GM21360 (cell line): ENCODE data around the gene SELENOV.
"Not testable (repeated sequence)": the region's sequence is repeated elsewhere in the genome, so short reads cannot be mapped to it uniquely, and the experiment has no call there.

Experiments used
- ATAC-seq: cut with Tn5 transposase; IDR thresholded peaks from one replicate; pipeline ENCODE4 v1.9.1; 2021; ENCODE audit warnings: mild to moderate bottlenecking, moderate library complexity; ENCODE audit not compliant: unreplicated experiment

Gene SELENOV, protein sequence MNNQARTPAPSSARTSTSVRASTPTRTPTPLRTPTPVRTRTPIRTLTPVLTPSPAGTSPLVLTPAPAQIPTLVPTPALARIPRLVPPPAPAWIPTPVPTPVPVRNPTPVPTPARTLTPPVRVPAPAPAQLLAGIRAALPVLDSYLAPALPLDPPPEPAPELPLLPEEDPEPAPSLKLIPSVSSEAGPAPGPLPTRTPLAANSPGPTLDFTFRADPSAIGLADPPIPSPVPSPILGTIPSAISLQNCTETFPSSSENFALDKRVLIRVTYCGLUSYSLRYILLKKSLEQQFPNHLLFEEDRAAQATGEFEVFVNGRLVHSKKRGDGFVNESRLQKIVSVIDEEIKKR

DNA sequence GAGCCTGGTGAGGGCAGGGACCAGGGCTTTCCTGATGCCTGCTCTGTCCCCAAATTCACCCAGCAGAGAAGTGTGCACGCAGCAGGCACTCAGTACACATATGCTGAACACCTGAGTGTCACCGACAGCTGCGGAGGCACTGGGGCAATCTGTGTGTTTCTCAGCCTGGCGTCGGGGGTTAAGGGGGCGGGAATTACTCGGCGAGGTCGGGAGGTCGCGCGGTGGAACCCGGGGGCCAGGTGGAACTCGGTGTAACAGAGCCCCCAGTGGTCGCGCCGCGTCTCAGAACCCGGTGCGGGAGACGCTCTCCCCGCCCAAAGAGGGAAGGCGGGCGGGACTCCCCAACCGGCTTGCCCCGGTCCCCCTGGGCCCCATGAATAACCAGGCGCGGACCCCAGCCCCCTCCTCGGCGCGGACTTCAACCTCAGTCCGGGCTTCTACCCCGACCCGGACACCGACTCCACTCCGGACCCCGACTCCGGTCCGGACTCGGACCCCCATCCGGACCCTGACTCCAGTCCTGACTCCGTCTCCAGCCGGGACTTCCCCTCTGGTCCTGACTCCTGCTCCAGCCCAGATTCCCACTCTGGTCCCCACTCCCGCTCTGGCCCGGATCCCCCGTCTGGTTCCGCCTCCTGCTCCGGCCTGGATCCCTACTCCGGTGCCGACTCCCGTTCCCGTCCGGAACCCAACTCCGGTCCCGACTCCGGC, at the start of gene SELENOV:
Gene SELENOV (plus strand): TSS at position 300 of the 711 bp plus-strand sequence. CDS start 74 bp downstream, at position 374.
- no peak for ATAC-seq

DNA sequence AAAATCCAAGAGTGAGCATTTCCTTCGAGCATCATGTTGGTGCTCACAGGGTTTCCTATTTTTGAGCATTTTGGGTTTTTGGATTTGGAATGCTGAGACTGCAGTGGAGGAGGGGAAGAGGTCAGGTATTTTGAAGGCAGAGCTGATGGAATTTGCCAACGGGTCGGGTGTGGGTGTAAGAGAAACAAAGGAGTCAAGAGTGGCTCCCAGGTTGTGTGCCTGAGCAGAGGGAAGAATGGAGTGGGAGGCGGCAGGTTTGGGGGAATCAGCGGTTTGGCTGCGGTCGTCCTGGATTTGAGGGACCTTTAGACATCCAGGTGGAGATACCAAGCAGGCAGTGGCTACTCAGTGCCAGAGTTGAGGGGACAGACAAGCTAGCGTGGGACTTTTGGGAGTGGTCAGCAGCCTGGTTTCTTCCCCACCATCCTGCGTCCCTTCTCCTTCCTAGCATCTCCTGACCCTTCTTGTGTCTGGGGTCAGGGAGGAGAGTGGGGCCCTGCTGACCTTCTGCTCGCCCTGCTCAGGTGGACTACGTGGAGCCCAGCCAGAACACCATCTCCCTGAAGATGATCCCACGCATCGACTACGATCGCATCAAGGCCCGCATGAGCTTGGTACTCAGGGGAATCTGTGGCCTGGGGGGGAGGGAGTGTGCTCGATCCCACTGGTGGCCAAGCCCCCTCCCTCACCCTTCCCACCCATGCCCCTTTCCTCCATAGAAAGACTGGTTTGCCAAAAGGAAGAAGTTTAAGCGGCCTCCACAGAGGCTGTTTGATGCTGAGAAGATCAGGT, 48.8 kb upstream of the SELENOV start:
- no peak for ATAC-seq

DNA sequence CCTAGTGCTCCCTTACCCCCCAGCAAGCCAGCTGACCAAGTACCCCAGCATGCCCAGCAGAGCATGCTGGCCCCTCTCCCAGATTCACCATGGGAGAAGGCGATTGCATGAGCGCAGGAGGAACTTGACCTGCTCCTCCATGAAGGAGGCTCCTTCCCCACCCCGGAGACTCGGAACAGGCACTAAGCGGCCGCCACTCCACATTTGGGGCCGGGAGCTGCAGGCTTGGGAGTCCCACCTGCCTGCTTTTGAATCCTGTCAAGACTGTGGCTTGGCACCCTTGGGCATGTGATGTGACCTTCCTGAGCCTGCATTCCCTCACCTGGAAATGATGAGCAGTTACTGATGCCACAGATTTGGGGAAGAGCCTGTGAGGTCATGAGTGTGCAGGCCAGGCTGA, 47.0 kb upstream of the SELENOV start:
- ATAC-seq, result no peak

- ATAC-seq, result no peak
These were observed 45.9 kb upstream of the SELENOV start for GRCh38 chr19:39469036-39469435.

- ATAC-seq, result no peak
These were observed 45.4 kb upstream of the SELENOV start for GRCh38 chr19:39469567-39469966.

DNA sequence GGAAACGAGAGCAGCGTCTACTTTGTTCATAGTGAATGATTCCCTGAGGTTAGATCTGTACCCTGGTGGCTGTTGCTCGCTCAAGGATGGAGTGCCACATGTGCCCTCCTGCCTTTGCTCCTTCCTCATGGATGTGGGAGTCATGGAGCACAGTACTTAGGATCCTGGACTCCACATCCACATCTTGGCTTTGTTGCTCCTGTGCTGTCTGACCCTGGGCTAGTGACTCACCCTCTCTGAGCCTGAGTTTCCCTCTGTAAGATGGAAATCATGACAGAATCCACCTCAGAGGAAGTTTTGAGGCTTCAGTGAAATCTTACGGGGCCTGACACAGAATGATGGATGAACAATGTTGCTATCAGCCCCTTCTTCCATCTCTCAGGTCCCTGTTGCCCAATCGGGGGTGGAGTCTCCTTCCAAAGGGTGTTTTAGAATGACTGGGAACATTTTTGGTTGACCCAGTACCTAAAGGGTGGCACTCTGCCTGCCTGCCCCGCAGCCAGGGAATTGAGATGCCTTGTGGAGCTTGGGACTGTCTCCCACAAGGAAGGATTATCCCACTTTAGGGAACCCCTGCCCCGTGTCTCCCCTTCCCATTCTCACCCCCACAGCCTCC, 44.1 kb upstream of the SELENOV start:
- no peak for ATAC-seq

DNA sequence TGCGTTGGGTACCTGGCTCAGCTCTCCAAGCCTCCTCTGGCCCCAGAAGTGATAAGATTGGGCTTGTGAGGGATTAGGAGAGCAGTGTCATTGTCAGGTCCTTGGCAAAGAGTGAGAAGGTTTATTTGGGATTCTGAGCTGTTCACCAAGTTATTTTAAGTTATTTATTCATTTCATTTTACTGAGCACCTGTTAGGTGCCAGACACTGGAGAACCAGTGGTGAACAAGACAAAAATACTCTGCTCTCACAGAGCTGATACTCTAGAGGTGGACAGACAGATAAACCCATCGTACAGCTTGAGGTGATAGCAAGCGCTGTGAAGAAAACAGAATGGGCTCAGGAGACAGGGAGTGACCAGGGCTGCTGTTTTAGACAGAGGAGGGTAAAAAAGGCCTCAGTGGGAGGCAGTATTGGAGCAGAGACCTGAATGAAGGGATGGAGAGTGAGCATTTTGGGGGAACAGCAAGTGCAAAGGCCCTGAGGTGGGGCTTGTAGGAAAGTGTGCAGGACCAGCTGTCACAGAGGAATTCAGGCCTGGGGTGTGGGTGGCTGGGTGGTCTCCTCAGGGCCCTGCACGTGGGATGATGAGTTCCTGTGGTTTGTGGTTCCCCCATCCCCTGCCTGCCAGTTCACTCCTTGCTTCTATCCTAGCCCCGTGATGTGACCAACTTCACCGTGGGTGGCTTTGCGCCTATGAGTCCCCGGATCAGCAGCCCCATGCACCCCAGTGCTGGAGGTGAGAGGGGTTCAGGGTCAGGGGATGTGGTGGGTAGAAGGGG, 43.0 kb upstream of the SELENOV start:
- no peak for ATAC-seq

DNA sequence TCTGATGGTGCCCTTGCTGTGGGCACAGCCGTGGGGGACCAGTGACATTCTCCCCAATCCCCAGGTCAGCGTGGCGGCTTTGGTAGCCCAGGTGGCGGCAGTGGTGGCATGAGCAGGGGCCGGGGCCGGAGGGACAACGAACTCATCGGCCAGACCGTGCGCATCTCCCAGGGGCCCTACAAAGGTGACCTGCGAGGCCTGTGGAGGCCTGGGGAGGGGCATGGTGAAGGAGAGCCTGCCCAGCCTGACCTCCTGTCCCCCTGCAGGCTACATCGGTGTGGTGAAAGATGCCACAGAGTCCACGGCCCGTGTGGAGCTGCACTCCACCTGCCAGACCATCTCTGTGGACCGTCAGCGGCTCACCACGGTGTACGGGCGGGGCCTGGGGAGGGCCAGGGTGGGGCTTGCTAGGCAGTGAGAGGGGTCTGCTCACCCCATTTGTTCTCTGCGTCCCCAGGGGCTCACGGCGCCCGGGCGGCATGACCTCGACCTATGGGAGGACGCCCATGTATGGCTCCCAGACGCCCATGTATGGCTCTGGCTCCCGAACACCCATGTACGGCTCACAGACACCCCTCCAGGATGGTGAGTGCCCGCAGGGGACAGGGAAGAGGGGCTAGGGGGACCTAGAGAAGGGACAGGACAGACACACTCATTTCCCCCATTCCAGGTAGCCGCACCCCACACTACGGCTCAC, 42.0 kb upstream of the SELENOV start:
- no peak for ATAC-seq

DNA sequence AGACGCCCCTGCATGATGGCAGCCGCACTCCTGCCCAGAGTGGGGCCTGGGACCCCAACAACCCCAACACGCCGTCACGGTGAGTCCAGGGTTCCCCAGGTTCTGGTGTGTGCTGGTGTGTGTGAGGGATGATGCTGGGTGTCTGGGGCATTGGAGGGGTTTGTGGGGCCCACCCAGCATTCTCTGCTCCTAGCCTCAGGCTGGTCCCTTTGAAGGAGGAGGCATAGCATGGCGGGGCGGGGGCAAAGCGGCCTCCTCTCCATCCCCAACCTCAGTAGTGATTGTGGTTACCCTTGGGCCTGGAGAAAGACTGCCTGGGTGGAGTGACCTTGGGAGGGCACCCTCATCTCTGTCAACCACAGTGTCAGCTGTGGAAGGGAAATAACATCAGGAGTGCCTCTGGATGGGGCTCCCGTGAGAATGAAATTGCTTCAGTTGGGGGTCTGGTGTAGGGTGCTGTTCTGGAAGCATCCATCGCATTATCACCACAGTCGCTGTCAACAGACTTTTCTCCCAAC, 41.4 kb upstream of the SELENOV start:
- ATAC-seq, result no peak

DNA sequence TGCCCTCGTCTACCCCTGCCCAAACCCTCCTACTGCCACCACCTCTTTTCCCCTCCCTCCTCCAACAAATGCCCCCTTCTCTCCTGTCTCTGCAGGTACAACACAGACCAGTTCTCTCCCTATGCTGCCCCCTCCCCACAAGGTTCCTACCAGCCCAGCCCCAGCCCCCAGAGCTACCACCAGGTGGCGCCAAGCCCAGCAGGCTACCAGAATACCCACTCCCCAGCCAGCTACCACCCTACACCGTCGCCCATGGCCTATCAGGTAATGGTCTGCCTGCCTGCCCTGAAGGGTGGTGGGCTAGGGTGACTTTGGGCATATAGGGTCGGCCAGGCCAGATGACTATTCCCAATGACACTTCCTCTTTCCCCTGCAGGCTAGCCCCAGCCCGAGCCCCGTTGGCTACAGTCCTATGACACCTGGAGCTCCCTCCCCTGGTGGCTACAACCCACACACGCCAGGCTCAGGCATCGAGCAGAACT, 40.8 kb upstream of the SELENOV start:
- ATAC-seq, result no peak

GRCh38 chr19:39475748-39476147, 39.2 kb upstream of the SELENOV start:
- no peak for ATAC-seq

DNA sequence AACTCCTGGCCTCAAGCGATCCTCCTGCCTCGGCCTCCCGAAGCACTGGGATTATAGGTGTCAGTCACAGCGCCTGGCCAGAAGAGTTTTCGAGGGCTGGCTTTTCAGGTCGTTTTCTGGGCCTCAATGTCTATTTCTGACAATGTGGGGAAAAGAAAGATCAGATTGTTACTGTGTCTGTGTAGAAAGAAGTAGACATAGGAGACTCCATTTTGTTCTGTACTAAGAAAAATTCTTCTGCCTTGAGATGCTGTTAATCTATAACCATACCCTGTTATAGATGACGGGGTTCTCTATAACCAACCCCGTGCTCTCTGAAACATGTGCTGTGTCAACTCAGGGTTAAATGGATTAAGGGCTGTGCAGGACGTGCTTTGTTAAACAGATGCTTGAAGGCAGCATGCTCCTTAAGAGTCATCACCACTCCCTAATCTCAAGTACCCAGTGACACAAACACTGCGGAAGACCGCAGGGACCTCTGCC, 35.6 kb upstream of the SELENOV start:
- ATAC-seq, result not testable (repeated sequence)

- ATAC-seq, result no peak
These were observed 35.0 kb upstream of the SELENOV start for GRCh38 chr19:39479916-39480315.

- ATAC-seq, result peak; percentile 66
These were observed 34.4 kb upstream of the SELENOV start, which contains the start of gene TIMM50 for GRCh38 chr19:39480337-39481228. Gene TIMM50 (plus strand): TSS chr19:39480838. CDS start chr19:39480854, 16 bp downstream.

GRCh38 chr19:39481229-39481545, 33.8 kb upstream of the SELENOV start:
- no peak for ATAC-seq

DNA sequence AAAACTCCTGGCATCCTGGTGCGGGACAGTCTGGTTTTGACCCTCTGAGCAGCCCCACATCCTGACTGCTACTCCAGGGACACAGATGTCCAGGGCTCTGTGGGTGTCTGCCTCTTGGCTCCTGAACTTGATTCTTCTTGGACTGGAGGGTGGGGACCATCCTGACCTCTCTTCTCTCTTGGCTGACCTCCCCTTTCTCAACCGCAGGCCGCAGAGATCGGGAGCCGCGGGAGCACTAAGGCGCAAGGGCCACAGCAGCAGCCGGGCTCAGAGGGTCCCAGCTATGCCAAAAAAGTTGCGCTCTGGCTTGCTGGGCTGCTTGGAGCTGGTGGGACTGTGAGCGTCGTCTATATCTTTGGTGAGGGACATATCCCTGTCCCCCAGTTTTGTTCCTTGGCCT, 33.3 kb upstream of the SELENOV start:
- ATAC-seq, result no peak

- ATAC-seq, result no peak
These were observed 31.8 kb upstream of the SELENOV start for GRCh38 chr19:39483141-39483540.

DNA sequence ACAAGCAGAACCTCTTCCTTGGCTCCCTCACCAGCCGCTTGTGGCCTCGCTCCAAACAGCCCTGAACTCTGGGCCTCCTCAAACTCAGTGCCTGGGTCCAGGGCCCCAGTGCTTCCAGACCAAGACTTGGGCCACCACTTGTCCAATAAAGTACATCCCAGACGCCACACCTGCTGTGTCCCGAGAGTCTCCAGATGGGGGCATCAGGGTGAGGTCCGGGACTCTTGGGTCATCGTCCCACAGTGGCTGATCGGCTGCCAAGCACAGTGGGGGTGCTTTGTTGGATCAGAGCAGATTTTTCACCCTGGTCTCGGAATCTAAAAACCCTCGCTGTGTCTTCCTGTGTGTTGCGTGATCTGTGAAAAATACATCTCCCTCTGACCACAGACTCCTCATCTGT, 25.2 kb upstream of the SELENOV start:
- ATAC-seq, result no peak
